GM23338 (cell line): ENCODE results near the gene RAD54L.

Source experiments
- EZH2 ChIP-seq: fragments of 200-600 bp; sonication (generic); IDR thresholded peaks from one replicate; pipeline ENCODE4 v1.8.0; 2017; ENCODE audit warnings: antibody characterized with exemption, mild to moderate bottlenecking, low read depth; ENCODE audit not compliant: unreplicated experiment
- EZH2phosphoT487 ChIP-seq: fragments of 200-600 bp; sonication (generic); IDR thresholded peaks from one replicate; pipeline ENCODE4 v1.8.1; 2018; ENCODE audit warnings: antibody characterized with exemption; ENCODE audit not compliant: unreplicated experiment
- JUNB ChIP-seq: IDR thresholded peaks from one replicate; pipeline ENCODE4 v1.6.1; 2016; ENCODE audit warnings: antibody characterized with exemption; ENCODE audit not compliant: unreplicated experiment
- POLR2AphosphoS5 ChIP-seq: IDR thresholded peaks from 2 replicates; pipeline ENCODE4 v1.6.1; 2016; ENCODE audit warnings: antibody characterized with exemption, low read depth
- REST ChIP-seq: IDR thresholded peaks from one replicate; pipeline ENCODE4 v1.6.1; 2018; ENCODE audit warnings: antibody characterized with exemption; ENCODE audit not compliant: unreplicated experiment
- TF ChIP-seq, protein P1 (sequence below), 2 experiments: fragments of 200-600 bp in 1 of 2; sonication (generic) in 1 of 2; conservative IDR thresholded peaks; 2 replicates each; pipeline versions ENCODE4 v1.5.1 to v1.6.1; 2016 to 2017; ENCODE audit warnings: antibody characterized with exemption in 2 of 2, low read depth in 2 of 2, mild to moderate bottlenecking in 2 of 2, moderate library complexity in 1 of 2

GRCh38 chr1:46268578-46268977, 21.0 kb downstream of the RAD54L start:
- TF ChIP-seq, protein P1, sequence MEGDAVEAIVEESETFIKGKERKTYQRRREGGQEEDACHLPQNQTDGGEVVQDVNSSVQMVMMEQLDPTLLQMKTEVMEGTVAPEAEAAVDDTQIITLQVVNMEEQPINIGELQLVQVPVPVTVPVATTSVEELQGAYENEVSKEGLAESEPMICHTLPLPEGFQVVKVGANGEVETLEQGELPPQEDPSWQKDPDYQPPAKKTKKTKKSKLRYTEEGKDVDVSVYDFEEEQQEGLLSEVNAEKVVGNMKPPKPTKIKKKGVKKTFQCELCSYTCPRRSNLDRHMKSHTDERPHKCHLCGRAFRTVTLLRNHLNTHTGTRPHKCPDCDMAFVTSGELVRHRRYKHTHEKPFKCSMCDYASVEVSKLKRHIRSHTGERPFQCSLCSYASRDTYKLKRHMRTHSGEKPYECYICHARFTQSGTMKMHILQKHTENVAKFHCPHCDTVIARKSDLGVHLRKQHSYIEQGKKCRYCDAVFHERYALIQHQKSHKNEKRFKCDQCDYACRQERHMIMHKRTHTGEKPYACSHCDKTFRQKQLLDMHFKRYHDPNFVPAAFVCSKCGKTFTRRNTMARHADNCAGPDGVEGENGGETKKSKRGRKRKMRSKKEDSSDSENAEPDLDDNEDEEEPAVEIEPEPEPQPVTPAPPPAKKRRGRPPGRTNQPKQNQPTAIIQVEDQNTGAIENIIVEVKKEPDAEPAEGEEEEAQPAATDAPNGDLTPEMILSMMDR (conservative IDR thresholded peaks at IDR 0.05; ENCODE audit: low read depth in 2 of 2), result no peak
- TF ChIP-seq EZH2, result no peak
- TF ChIP-seq REST, result no peak
- no peak for TF ChIP-seq JUNB
- no peak for TF ChIP-seq POLR2AphosphoS5
- no peak for TF ChIP-seq EZH2phosphoT487
